GM21786 (cell line): ENCODE measurements around the gene SHF.
"Not testable (repeated sequence)": the region's sequence is repeated elsewhere in the genome, so short reads cannot be mapped to it uniquely, and the experiment has no call there.

Experiments
- ATAC-seq: cut with Tn5 transposase; IDR thresholded peaks from one replicate; pipeline ENCODE4 v1.9.1; 2021; ENCODE audit not compliant: unreplicated experiment

The SHF gene

GRCh38 chr15:45148076-45149059, 39.4 kb downstream of the SHF start:
- no peak for ATAC-seq

GRCh38 chr15:45147606-45148005, 40.2 kb downstream of the SHF start:
- no peak for ATAC-seq

GRCh38 chr15:45146405-45146804, 41.4 kb downstream of the SHF start:
- ATAC-seq = no peak

GRCh38 chr15:45144775-45145174, 43.0 kb downstream of the SHF start:
- no peak for ATAC-seq

GRCh38 chr15:45143946-45144345, 43.8 kb downstream of the SHF start:
- ATAC-seq = no peak

GRCh38 chr15:45143056-45143455, 44.7 kb downstream of the SHF start:
- ATAC-seq = no peak

GRCh38 chr15:45141386-45141785, 46.4 kb downstream of the SHF start:
- ATAC-seq = no peak

GRCh38 chr15:45140557-45141250, 47.1 kb downstream of the SHF start:
- ATAC-seq = no peak

- ATAC-seq = no peak
Measured at GRCh38 chr15:45139770-45140169, 48.0 kb downstream of the SHF start.

- ATAC-seq = no peak
Measured at GRCh38 chr15:45138814-45139765, 48.7 kb downstream of the SHF start.

GRCh38 chr15:45137703-45138102, 50.1 kb downstream of the SHF start:
- ATAC-seq = no peak

GRCh38 chr15:45136378-45136764, 51.4 kb downstream of the SHF start:
- ATAC-seq = no peak

- not testable (repeated sequence) for ATAC-seq
Measured at GRCh38 chr15:45135705-45136377, 51.9 kb downstream of the SHF start.

- no peak for ATAC-seq
Measured at GRCh38 chr15:45134682-45135604, 52.8 kb downstream of the SHF start.

- ATAC-seq = no peak
Measured at GRCh38 chr15:45134046-45134445, 53.7 kb downstream of the SHF start.

GRCh38 chr15:45133561-45133920, 54.2 kb downstream of the SHF start:
- ATAC-seq = no peak

GRCh38 chr15:45132844-45133560, 54.8 kb downstream of the SHF start:
- ATAC-seq = no peak

GRCh38 chr15:45131510-45131909, 56.3 kb downstream of the SHF start:
- ATAC-seq = no peak
